C4-2B (cell line): ENCODE results near the gene VGLL4.

Experiments used
- H3K27ac ChIP-seq: fragments of 450-650 bp; 2 replicates; pipeline ENCODE4 v1.5.1; 2017
- ZFX ChIP-seq: fragments of 450-650 bp; IDR thresholded peaks from 2 replicates; pipeline ENCODE4 v1.6.1; 2017
- TF ChIP-seq, protein P1 (sequence below): fragments of 450-650 bp; conservative IDR thresholded peaks from 2 replicates; pipeline ENCODE4 v1.5.1; 2017; ENCODE audit warnings: mild to moderate bottlenecking

The VGLL4 gene

DNA sequence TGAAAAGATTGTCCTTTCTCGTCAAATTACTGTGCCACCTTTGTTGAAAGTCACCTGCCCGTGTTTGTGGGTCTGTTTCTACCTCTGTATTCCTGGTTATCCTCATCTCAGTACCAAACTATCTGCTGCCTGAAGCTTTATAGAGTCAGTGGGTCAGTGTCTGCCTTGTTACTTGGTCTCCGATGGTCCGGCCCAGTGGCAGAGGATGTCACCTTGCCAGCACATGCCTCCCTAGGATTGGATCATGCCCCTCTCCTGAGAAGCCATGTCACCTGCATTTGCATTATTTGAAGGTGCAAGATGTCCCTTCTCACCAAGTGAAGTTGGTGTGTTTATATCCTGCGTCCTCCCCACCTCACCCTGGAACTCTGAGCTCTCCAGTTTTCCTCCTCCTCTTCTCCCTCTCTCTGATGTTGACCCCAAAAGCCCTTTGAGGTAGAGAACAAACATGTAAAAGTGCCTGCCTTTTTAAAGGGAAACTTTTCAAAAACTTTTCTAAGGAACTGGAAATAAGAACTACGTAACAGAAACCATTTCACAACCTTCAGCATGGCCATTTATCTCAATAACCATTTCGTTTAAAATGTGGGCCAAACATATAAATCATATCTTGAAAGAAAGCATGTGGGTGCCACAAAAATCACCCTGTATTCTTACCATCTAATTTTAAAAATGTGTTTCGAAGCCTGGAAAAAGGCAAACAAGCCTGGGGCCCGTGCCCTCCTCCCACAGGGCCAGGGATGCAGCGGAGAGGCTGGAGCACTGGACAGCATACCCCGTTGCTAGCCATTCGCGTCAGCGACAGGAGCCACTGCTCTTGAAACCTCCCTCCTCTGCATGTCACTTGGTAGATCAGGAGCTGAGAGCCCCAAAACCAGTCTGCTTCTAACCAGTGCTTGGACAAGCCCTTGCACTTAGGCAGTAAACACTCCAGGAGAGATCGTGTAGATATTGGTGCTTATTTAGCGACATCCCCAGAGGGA lies 102.1 kb downstream of the VGLL4 start:
- H3K27ac ChIP-seq = peak overlapping the region; percentile 6; the same call in 1 of the 2 replicates
- TF ChIP-seq, protein P1, sequence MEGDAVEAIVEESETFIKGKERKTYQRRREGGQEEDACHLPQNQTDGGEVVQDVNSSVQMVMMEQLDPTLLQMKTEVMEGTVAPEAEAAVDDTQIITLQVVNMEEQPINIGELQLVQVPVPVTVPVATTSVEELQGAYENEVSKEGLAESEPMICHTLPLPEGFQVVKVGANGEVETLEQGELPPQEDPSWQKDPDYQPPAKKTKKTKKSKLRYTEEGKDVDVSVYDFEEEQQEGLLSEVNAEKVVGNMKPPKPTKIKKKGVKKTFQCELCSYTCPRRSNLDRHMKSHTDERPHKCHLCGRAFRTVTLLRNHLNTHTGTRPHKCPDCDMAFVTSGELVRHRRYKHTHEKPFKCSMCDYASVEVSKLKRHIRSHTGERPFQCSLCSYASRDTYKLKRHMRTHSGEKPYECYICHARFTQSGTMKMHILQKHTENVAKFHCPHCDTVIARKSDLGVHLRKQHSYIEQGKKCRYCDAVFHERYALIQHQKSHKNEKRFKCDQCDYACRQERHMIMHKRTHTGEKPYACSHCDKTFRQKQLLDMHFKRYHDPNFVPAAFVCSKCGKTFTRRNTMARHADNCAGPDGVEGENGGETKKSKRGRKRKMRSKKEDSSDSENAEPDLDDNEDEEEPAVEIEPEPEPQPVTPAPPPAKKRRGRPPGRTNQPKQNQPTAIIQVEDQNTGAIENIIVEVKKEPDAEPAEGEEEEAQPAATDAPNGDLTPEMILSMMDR = no peak
- TF ChIP-seq ZFX = no peak

DNA sequence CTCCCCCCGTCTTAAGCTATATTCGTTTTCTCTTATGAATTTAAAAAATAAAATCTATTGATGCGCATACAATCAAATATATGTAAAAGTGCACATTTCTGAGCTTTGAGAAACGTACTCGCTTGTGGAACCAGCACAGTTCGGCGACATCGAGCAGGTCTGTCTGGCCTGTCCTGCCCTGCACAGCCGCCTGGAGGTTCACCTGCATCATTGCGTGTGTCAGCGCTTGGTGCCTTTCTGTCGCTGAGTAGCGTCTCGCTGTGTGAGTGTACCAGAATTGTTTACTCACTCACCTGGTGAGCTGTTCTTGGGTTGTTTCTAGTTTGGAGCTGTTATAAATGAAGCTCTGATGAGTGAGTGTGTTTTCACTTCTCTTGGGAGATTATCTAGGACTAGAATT lies 104.0 kb downstream of the VGLL4 start:
- H3K27ac ChIP-seq = peak overlapping the region; percentile 8; the same call in 1 of the 2 replicates
- TF ChIP-seq ZFX = no peak
- TF ChIP-seq, protein P1 = peak; percentile 80

DNA sequence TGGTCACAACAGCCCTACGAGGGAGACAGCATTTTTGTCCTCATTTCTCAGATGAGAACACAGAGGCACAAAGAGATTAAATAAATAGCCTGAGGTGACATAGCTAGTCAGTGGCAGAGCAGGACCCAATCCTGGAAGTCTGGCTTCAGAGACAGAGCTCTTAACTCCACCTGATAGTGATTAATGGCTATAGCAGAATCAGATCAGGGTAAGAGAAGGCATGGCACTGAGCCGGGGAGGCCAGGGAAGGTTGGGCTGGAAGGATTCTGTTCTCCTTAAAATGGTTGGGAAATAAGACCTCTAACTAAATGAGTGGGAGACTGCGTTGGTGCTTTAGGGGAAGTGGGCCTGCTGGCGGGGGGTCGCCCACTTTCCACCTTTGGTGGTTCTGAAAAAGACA lies 104.5 kb downstream of the VGLL4 start:
- TF ChIP-seq ZFX = no peak
- TF ChIP-seq, protein P1 = no peak
- 0 out of 2 replicates have a peak overlapping the region, but pooled peaks have one; percentile 8 for H3K27ac ChIP-seq

DNA sequence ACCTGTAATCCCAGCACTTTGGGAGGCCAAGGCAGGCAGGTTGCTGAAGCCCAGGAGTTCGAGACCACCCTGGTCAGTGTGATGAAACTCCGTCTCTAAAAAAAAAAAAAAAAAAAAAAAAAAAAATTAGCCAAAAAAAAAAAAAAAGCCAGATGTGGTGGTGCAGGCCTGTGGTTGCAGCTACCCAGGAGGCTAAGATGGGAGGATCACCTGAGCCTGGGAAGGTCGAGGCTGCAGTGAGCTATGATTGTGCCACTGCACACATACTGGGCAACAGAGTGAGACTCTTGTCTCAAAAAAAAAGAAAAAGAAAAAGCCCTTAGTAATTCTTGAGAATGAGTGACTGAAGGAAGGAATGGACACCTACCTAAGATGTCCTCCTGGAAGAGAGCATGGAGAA lies 105.1 kb downstream of the VGLL4 start:
- no peak overlapping the region for H3K27ac ChIP-seq
- TF ChIP-seq, protein P1 = no peak
- no peak for TF ChIP-seq ZFX

DNA sequence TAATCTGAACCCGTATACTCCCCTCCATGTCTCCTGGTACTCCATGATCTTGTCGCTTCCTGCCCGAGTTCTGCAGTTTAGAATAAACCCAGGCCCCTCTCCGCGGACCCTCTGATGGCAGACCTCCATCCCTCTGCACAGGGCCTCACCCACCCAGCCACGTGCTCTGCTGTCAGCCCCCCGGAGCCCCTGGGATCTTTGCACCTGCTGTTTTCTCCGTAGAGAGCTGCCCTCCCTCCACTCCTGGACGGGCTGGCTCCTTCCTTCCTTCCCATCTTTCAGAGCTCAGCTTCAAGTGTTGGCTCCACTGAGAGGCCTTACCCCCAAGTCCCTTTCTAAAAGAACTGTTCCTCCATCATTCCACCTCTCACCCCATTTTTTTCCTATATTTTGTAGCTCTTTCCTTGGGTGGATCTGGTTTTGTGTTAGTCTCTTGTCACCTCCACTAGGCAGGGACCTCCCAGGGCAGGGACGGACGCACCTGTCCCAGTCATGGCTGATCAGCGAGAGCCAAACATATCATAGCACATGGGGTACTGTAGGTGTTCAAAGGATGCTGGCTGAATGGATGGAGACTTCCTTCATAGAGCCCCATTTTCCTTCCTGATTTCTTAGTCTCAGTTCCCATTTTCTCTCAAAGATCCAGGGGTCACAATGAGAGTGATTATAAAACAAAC lies 106.6 kb downstream of the VGLL4 start:
- H3K27ac ChIP-seq = no peak overlapping the region
- TF ChIP-seq, protein P1 = no peak
- TF ChIP-seq ZFX = no peak

DNA sequence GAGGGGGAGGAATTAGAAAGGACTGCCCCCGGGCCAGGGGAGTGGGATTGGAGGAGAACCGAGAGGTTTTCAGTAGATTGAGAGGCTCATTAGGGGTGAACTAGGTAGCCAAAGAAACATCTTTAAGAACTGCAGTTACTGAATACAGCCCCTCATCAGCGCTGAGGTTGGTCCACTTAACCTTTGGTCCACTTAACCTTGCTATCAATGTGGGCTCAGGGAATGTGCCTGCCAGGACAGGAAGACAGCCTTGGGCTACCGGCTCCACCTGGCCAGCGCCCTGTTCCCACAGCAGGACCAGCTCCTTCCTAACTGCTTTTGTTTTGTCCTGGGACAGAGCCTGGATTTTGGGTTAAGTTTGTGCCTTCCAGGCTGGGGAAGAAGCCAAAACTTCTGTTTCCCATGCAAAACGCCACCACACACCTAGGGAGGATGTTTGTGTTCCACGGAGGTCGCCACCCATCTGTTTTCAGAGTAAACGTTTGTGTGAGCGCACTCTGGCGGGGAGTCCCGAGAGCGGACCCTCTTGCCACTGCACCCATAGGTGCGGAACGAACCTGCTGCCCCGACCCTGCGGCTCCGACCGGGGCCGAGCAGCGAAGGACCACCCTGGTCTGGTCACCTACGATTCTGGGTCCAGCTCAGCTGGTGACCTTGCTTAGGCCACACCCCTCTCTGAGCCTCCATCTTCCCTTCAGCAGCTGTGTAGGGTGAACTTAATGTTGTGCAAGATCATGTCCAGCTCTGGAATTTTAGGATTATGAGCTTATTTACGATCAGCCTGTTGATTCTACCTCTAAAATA lies 107.4 kb downstream of the VGLL4 start:
- H3K27ac ChIP-seq = no peak overlapping the region
- no peak for TF ChIP-seq ZFX
- TF ChIP-seq, protein P1 = no peak
